MM.1S (cell line): ENCODE data around the gene ZNG1A.
"Not testable (repeated sequence)": the region's sequence is repeated elsewhere in the genome, so short reads cannot be mapped to it uniquely, and the experiment has no call there.

ENCODE experiments used
- CTCF ChIP-seq: fragments of 300-600 bp; sonication (generic); IDR thresholded peaks from 2 replicates; pipeline ENCODE4 v1.5.1; 2016; ENCODE audit warnings: antibody characterized with exemption, low read length, mixed read lengths
- EZH2 ChIP-seq: fragments of 300-600 bp; sonication (generic); optimal IDR thresholded peaks from 2 replicates; pipeline ENCODE3; 2017; ENCODE audit warnings: low read depth, mild to moderate bottlenecking, antibody characterized with exemption, low read length, mixed read lengths
- EZH2phosphoT487 ChIP-seq: fragments of 300-600 bp; sonication (generic); IDR thresholded peaks from 2 replicates; pipeline ENCODE4 v1.6.1; 2018; ENCODE audit warnings: antibody characterized with exemption, low read length

GRCh38 chr9:105991-106390, 72.9 kb downstream of the ZNG1A start:
- not testable (repeated sequence) for TF ChIP-seq CTCF, EZH2, EZH2phosphoT487
